ENCODE data around the gene HBZ. TPM values are rescaled to one million over a fixed set of nuclear protein-coding genes. Genes with fewer than 3 reads are reported as not detected.

Gene HBZ
- total and polyA plus RNA-seq, 9 of the 15 experiments (the other 6 are each of a cell fraction or from before 2014, with no cell fraction given) = 58.0 to 610 (median 113) TPM

DNA sequence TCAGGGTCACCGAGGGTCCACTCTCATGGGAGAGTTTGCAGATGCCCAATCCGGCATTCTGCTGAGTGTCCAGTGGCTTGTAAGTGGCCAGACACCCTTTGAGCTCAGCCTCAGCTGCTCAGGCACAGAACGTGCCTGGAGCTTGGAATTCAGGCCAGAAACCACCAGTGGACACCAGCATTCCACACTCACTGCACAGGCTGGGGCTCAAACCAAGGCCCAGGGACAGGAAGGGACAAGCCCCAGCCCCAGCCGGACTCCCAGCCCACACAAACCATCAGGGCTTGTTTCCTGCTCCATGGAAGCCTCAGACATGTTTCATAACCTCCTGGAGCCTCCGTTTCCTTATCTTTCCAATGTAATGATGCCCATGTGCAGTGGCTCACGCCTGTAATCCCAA is 9.0 kb upstream of the HBZ start (continued):
- TF ChIP-seq, protein P1, sequence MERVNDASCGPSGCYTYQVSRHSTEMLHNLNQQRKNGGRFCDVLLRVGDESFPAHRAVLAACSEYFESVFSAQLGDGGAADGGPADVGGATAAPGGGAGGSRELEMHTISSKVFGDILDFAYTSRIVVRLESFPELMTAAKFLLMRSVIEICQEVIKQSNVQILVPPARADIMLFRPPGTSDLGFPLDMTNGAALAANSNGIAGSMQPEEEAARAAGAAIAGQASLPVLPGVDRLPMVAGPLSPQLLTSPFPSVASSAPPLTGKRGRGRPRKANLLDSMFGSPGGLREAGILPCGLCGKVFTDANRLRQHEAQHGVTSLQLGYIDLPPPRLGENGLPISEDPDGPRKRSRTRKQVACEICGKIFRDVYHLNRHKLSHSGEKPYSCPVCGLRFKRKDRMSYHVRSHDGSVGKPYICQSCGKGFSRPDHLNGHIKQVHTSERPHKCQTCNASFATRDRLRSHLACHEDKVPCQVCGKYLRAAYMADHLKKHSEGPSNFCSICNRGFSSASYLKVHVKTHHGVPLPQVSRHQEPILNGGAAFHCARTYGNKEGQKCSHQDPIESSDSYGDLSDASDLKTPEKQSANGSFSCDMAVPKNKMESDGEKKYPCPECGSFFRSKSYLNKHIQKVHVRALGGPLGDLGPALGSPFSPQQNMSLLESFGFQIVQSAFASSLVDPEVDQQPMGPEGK (CRISPR knock-in tag; IDR thresholded peaks at IDR 0.05; ENCODE audit: borderline replicate concordance) = no peak
- TF ChIP-seq, protein P2, sequence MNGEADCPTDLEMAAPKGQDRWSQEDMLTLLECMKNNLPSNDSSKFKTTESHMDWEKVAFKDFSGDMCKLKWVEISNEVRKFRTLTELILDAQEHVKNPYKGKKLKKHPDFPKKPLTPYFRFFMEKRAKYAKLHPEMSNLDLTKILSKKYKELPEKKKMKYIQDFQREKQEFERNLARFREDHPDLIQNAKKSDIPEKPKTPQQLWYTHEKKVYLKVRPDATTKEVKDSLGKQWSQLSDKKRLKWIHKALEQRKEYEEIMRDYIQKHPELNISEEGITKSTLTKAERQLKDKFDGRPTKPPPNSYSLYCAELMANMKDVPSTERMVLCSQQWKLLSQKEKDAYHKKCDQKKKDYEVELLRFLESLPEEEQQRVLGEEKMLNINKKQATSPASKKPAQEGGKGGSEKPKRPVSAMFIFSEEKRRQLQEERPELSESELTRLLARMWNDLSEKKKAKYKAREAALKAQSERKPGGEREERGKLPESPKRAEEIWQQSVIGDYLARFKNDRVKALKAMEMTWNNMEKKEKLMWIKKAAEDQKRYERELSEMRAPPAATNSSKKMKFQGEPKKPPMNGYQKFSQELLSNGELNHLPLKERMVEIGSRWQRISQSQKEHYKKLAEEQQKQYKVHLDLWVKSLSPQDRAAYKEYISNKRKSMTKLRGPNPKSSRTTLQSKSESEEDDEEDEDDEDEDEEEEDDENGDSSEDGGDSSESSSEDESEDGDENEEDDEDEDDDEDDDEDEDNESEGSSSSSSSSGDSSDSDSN (IDR thresholded peaks at IDR 0.05; ENCODE audit: borderline replicate concordance in 1 of 2, low read depth in 2 of 2, low read length in 2 of 2) = no peak; a peak in 1 of 4 replicates
- TF ChIP-seq NFRKB (IDR thresholded peaks at IDR 0.05; ENCODE audit: low read depth) (0 out of 2 replicates have a peak, but pooled peaks have one; percentile 7), ZNF589 (CRISPR knock-in tag; IDR thresholded peaks at IDR 0.05; ENCODE audit: low read depth) (no peak), YY1 (IDR thresholded peaks at IDR 0.05; ENCODE audit: borderline replicate concordance in 1 of 3, control insufficient read depth in 1 of 3, extremely low read depth in 1 of 3, insufficient read depth in 3 of 3, insufficient read length in 1 of 3, insufficient replicate concordance in 2 of 3, low read depth in 1 of 3, low read length in 2 of 3) (no peak), RBM34 (IDR thresholded peaks at IDR 0.05; ENCODE audit: borderline replicate concordance, insufficient read depth, low read length) (no peak), NRF1 (conservative IDR thresholded peaks at IDR 0.05 in 1 of 2, IDR thresholded peaks at IDR 0.05 in 1 of 2) (0 out of 4 replicates have a peak, but pooled peaks have one; percentile 8 to 22), GTF2A2 (tag; IDR thresholded peaks at IDR 0.05) (peak; percentile 35; the same call in 1 of the 2 replicates), IFI16 (CRISPR knock-in tag; IDR thresholded peaks at IDR 0.05) (no peak), COPS2 (conservative IDR thresholded peaks at IDR 0.05) (no peak), GTF2F1 (IDR thresholded peaks at IDR 0.05; ENCODE audit: low read depth, low read length) (no peak), KLF6 (CRISPR knock-in tag; IDR thresholded peaks at IDR 0.05; ENCODE audit: borderline replicate concordance) (no peak), FIP1L1 (IDR thresholded peaks at IDR 0.05; ENCODE audit: low read depth, low read length, poor library complexity, severe bottlenecking) (no peak), CBFA2T2 (conservative IDR thresholded peaks at IDR 0.05) (no peak), SMAD4 (CRISPR knock-in tag; conservative IDR thresholded peaks at IDR 0.05) (peak; percentile 8; the same call in 1 of the 2 replicates)
- TF ChIP-seq, protein P3, sequence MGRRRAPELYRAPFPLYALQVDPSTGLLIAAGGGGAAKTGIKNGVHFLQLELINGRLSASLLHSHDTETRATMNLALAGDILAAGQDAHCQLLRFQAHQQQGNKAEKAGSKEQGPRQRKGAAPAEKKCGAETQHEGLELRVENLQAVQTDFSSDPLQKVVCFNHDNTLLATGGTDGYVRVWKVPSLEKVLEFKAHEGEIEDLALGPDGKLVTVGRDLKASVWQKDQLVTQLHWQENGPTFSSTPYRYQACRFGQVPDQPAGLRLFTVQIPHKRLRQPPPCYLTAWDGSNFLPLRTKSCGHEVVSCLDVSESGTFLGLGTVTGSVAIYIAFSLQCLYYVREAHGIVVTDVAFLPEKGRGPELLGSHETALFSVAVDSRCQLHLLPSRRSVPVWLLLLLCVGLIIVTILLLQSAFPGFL (CRISPR knock-in tag; IDR thresholded peaks at IDR 0.05) = no peak
- TF ChIP-seq, protein P4, sequence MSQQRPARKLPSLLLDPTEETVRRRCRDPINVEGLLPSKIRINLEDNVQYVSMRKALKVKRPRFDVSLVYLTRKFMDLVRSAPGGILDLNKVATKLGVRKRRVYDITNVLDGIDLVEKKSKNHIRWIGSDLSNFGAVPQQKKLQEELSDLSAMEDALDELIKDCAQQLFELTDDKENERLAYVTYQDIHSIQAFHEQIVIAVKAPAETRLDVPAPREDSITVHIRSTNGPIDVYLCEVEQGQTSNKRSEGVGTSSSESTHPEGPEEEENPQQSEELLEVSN (IDR thresholded peaks at IDR 0.05; ENCODE audit: borderline replicate concordance in 1 of 2, extremely low read depth in 1 of 2, insufficient read depth in 1 of 2, insufficient read length in 1 of 2, low read depth in 1 of 2, low read length in 1 of 2, poor library complexity in 1 of 2, severe bottlenecking in 1 of 2) = no peak
